Placental pericyte (primary cell): Measurements from ENCODE around the gene UBE3C. TPM values are rescaled to one million over a fixed set of nuclear protein-coding genes. Genes with fewer than 3 reads are reported as not detected.

Source experiments
- small RNA-seq: library from RNA; depleted of rRNA; stranded (forward); fragments of <200 nt; gene quantifications from one replicate; pipeline ENCODE3, GENCODE V24; 2012; ENCODE audit warnings: low replicate concordance
- total RNA-seq: library from RNA; depleted of rRNA; stranded (reverse); fragments of >200 nt; gene quantifications from 2 replicates; pipeline ENCODE4 v1.2.3, GENCODE V29; 2012

Gene UBE3C
- 54.1 and 140 TPM in 2 replicates for total RNA-seq

DNA sequence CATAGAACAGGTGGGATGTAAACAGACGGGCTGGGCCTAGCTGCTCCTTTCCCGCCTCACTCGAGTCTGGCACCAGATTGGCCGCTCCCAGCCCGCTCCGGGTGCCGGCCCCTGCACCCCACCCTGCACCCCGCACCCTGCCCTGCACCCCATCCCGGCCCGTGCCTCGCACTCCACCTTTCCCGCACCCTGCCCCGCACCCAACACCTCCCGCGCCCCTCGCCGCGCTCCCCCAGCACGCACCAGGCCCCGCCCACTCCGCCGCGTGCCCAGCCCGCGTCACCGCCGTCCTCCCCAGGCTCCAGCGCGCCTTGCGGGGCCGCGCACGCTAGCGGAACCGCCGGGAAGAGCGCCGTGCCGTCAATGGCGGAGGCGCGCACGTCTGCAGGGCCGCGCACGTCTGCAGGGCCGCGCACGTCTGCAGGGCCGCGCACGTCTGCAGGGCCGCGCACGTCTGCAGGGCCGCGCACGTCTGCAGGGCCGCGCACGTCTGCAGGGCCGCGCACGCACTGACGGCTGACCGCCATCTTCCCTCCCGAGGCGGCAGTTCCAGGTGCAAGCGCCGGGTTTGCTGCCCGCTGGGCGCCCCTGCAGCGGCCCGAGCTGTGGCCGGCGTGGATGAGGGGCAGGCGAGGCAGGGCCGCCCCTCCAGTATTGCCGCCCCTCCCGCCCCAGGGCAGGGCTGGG is at the start of gene UBE3C:
UBE3C (plus strand) TSS at position 503 of the 687 bp plus-strand sequence. CDS start 347 bp downstream, outside the sequence.

Small RNA genes lying within 50 kb of the gene (small RNA-seq; reads per million reads assigned to genes)
- not detected for gene AC004975.1

Other genes starting within 250 kb of the UBE3C start
- 42.2 and 47.8 TPM in 2 replicates for gene LMBR1, start 245.7 kb upstream of the UBE3C start, total RNA-seq
- 11.2 and 25.9 TPM in 2 replicates for gene NOM1, start 189.2 kb upstream of the UBE3C start, total RNA-seq
- not detected in 2 replicates for gene MNX1, start 128.3 kb upstream of the UBE3C start, total RNA-seq
- gene DNAJB6, start 198.1 kb downstream of the UBE3C start, total RNA-seq, result 106 and 162 TPM in 2 replicates